H9 (cell line): ENCODE data around the gene TRERF1. TPM values are rescaled to one million over a fixed set of nuclear protein-coding genes. Genes with fewer than 3 reads are reported as not detected.

Experiments used
- DNase-seq: peaks from one replicate; pipeline ENCODE4 v3.0.0-alpha.2; 2017
- H2AFZ ChIP-seq: one replicate; pipeline ENCODE4 v1.6.1; 2013; ENCODE audit warnings: mild to moderate bottlenecking, low read length, control low read depth, moderate library complexity
- H2AK5ac ChIP-seq: 2 replicates; pipeline ENCODE4 v1.6.1; 2013; ENCODE audit warnings: low read length, control low read depth, mixed read lengths; ENCODE audit not compliant: insufficient read length
- H2BK120ac ChIP-seq: one replicate; pipeline ENCODE4 v1.6.1; 2013; ENCODE audit warnings: low read depth, mild to moderate bottlenecking, low read length, control low read depth, inconsistent platforms; ENCODE audit not compliant: poor library complexity, severe bottlenecking
- H2BK12ac ChIP-seq: 2 replicates; pipeline ENCODE4 v1.6.1; 2013; ENCODE audit warnings: low read length, control low read depth, mixed read lengths, low read depth; ENCODE audit not compliant: insufficient read length
- H2BK15ac ChIP-seq: 2 replicates; pipeline ENCODE4 v1.6.1; 2013; ENCODE audit warnings: low read depth, low read length, control low read depth
- H2BK20ac ChIP-seq: one replicate; pipeline ENCODE4 v1.6.1; 2013; ENCODE audit warnings: low read depth, mild to moderate bottlenecking, low read length, control low read depth, inconsistent platforms; ENCODE audit not compliant: poor library complexity, severe bottlenecking
- H2BK5ac ChIP-seq: 2 replicates; pipeline ENCODE4 v1.6.1; 2013; ENCODE audit warnings: low read length, control low read depth, mixed read lengths; ENCODE audit not compliant: insufficient read length
- H3K14ac ChIP-seq: 2 replicates; pipeline ENCODE4 v1.6.1; 2013; ENCODE audit warnings: low read length, control low read depth; ENCODE audit not compliant: insufficient read depth
- H3K18ac ChIP-seq: 2 replicates; pipeline ENCODE4 v1.6.1; 2013; ENCODE audit warnings: low read depth, mild to moderate bottlenecking, mixed read lengths, low read length, control low read depth; ENCODE audit not compliant: insufficient read length
- H3K23ac ChIP-seq: 2 replicates; pipeline ENCODE4 v1.6.1; 2013; ENCODE audit warnings: low read length, control low read depth, mixed read lengths, low read depth; ENCODE audit not compliant: insufficient read length
- H3K23me2 ChIP-seq: 2 replicates; pipeline ENCODE4 v1.6.1; 2013; ENCODE audit warnings: low read depth, mild to moderate bottlenecking, mixed read lengths, low read length, control low read depth; ENCODE audit not compliant: insufficient read length, poor library complexity, severe bottlenecking
- H3K27ac ChIP-seq: 2 replicates; pipeline ENCODE4 v1.5.1; 2013; ENCODE audit warnings: low read length, control low read depth, mixed read lengths, low read depth; ENCODE audit not compliant: insufficient read length
- H3K27me3 ChIP-seq: 2 replicates; pipeline ENCODE4 v1.6.1; 2013; ENCODE audit warnings: low read length, control low read depth, inconsistent platforms; ENCODE audit not compliant: insufficient read depth
- H3K4ac ChIP-seq: 2 replicates; pipeline ENCODE4 v1.6.1; 2013; ENCODE audit warnings: low read depth, mild to moderate bottlenecking, control low read depth, inconsistent platforms, low read length, moderate library complexity
- H3K4me1 ChIP-seq: 2 replicates; pipeline ENCODE4 v1.6.1; 2013; ENCODE audit warnings: low read length, control low read depth, inconsistent platforms; ENCODE audit not compliant: insufficient read depth
- H3K4me2 ChIP-seq: 2 replicates; pipeline ENCODE4 v1.6.1; 2013; ENCODE audit warnings: low read length, control low read depth, mixed read lengths; ENCODE audit not compliant: insufficient read length, insufficient read depth
- H3K56ac ChIP-seq: 2 replicates; pipeline ENCODE4 v1.6.1; 2013; ENCODE audit warnings: low read depth, mild to moderate bottlenecking, mixed read lengths, low read length, control low read depth; ENCODE audit not compliant: insufficient read length
- H3K79me1 ChIP-seq: 2 replicates; pipeline ENCODE4 v1.6.1; 2013; ENCODE audit warnings: low read depth, mild to moderate bottlenecking, moderate library complexity, low read length, control low read depth, inconsistent platforms; ENCODE audit not compliant: insufficient read depth, poor library complexity, severe bottlenecking
- H3K79me2 ChIP-seq: 2 replicates; pipeline ENCODE4 v1.6.1; 2013; ENCODE audit warnings: low read length, control low read depth, inconsistent platforms; ENCODE audit not compliant: insufficient read depth
- H3K9ac ChIP-seq: 2 replicates; pipeline ENCODE4 v1.6.1; 2013; ENCODE audit warnings: low read length, control low read depth, mixed read lengths; ENCODE audit not compliant: insufficient read length; ENCODE audit errors: extremely low read depth
- H3K9me3 ChIP-seq: one replicate; pipeline ENCODE4 v1.6.1; 2013; ENCODE audit warnings: low read depth, low read length, inconsistent platforms; ENCODE audit not compliant: control insufficient read depth
- H3T11ph ChIP-seq: one replicate; pipeline ENCODE4 v1.6.1; 2013; ENCODE audit warnings: mild to moderate bottlenecking, low read length, control low read depth, inconsistent platforms
- H4K20me1 ChIP-seq: one replicate; pipeline ENCODE4 v1.6.1; 2013; ENCODE audit not compliant: control insufficient read depth, insufficient read length, insufficient read depth
- H4K5ac ChIP-seq: 2 replicates; pipeline ENCODE4 v1.6.1; 2013; ENCODE audit warnings: low read depth, mild to moderate bottlenecking, mixed read lengths, low read length, control low read depth; ENCODE audit not compliant: insufficient read length
- H4K8ac ChIP-seq: replicated peaks from 2 replicates; pipeline ENCODE4 v1.6.1; 2013; ENCODE audit warnings: low read length, control low read depth, mixed read lengths, low read depth; ENCODE audit not compliant: insufficient read length
- H4K91ac ChIP-seq: 2 replicates; pipeline ENCODE4 v1.6.1; 2013; ENCODE audit warnings: low read depth, mild to moderate bottlenecking, moderate library complexity, mixed read lengths, low read length, control low read depth; ENCODE audit not compliant: insufficient read length
- H3K27ac Mint-ChIP-seq, 3 experiments: 2 replicates in 2 of 3; 3 replicates in 1 of 3; pipeline ENCODE4 v1.8.0; 2020 to 2021; ENCODE audit warnings: mixed read lengths in 3 of 3, mild to moderate bottlenecking in 1 of 3, moderate library complexity in 1 of 3
- H3K27me3 Mint-ChIP-seq: 2 replicates; pipeline ENCODE4 v1.8.0; 2021; ENCODE audit warnings: low read depth, mild to moderate bottlenecking, moderate library complexity, mixed read lengths
- H3K36me3 Mint-ChIP-seq, 3 experiments: 2 replicates in 2 of 3; 3 replicates in 1 of 3; pipeline ENCODE4 v1.8.0; 2020 to 2021; ENCODE audit warnings: low read depth in 3 of 3, mixed read lengths in 3 of 3; ENCODE audit not compliant: insufficient read depth in 1 of 3
- H3K4me1 Mint-ChIP-seq, 2 experiments: 2 replicates each; pipeline ENCODE4 v1.8.0; 2020; ENCODE audit warnings: mixed read lengths in 2 of 2
- H3K4me3 Mint-ChIP-seq, 2 experiments: 2 replicates in 1 of 2; 3 replicates in 1 of 2; pipeline ENCODE4 v1.8.0; 2020 to 2021; ENCODE audit warnings: mild to moderate bottlenecking in 2 of 2, mixed read lengths in 2 of 2, moderate library complexity in 1 of 2
- H3K9me3 Mint-ChIP-seq, 2 experiments: 2 replicates in 1 of 2; 3 replicates in 1 of 2; pipeline ENCODE4 v1.8.0; 2020; ENCODE audit warnings: mild to moderate bottlenecking in 2 of 2, mixed read lengths in 2 of 2, moderate library complexity in 1 of 2
- CTCF ChIP-seq: fragments of 200-600 bp; sonication (generic); conservative IDR thresholded peaks from 3 replicates; pipeline ENCODE4 v1.8.0; 2021; ENCODE audit warnings: antibody characterized with exemption, mild to moderate bottlenecking
- WGBS: extraction: QIAGEN DNeasy Blood & Tissue Kit; methylation state at CpG from one replicate; pipeline ENCODE4 v1.1.7; 2013; ENCODE audit warnings: missing lambda C conversion rate, low lambda C conversion rate, mixed read lengths; ENCODE audit not compliant: insufficient read length; ENCODE audit errors: extremely low coverage; 5-methylcytosine and 5-hydroxymethylcytosine counted together
- total RNA-seq: library from RNA; stranded (reverse); gene quantifications from 2 replicates; pipeline ENCODE4 v1.2.1, GENCODE V29; 2021

TRERF1 gene
- total RNA-seq, 1 experiment from 2014 or later, result 19.7 TPM

GRCh38 chr6:42369568-42369967 lies 82.2 kb downstream of the TRERF1 start:
- no peak overlapping the region for H2BK20ac ChIP-seq
- no peak for TF ChIP-seq CTCF
- H3K4me1 Mint-ChIP-seq, result peaks cover 19 to 25% of the 10 kb centered on the region in 2 experiments
- H2AK5ac ChIP-seq, result no peak overlapping the region
- H3K79me1 ChIP-seq, result peaks cover 11% of the 10 kb centered on the region
- H3K4me3 Mint-ChIP-seq, result no peak overlapping the region; a peak in 1 of 5 replicates
- H3K27ac Mint-ChIP-seq, result peak overlapping the region in 2 of 3 experiments; percentile 17 to 35; a peak in 5 of 7 replicates
- H3K4ac ChIP-seq, result no peak overlapping the region
- H2BK15ac ChIP-seq, result no peak overlapping the region
- H3K23ac ChIP-seq, result no peak overlapping the region
- no peaks in the 10 kb centered on the region for H3K4me1 ChIP-seq
- H4K5ac ChIP-seq, result no peak overlapping the region
- H4K8ac ChIP-seq, result no peak overlapping the region
- no peak overlapping the region for H2BK5ac ChIP-seq
- no peak overlapping the region for H4K91ac ChIP-seq
- no peak overlapping the region for H2AFZ ChIP-seq
- no peak overlapping the region for H3T11ph ChIP-seq
- peaks cover 2% of the 10 kb centered on the region; the same call in 1 of the 2 replicates for H3K79me2 ChIP-seq
- no peaks in the 10 kb centered on the region for H3K27me3 ChIP-seq
- no peak overlapping the region for H2BK120ac ChIP-seq
- peaks cover under 1 to 8% (median 3%) of the 10 kb centered on the region in 3 experiments; a peak in 3 of 7 replicates for H3K36me3 Mint-ChIP-seq
- H3K27me3 Mint-ChIP-seq, result no peaks in the 10 kb centered on the region
- no peaks in the 10 kb centered on the region for H4K20me1 ChIP-seq
- no peak overlapping the region for H3K27ac ChIP-seq
- no peak overlapping the region for H3K4me2 ChIP-seq
- no peak overlapping the region for H3K18ac ChIP-seq
- no peak overlapping the region for H3K56ac ChIP-seq
- no peaks in the 10 kb centered on the region; a peak in 1 of 5 replicates for H3K9me3 Mint-ChIP-seq
- H3K9me3 ChIP-seq, result no peaks in the 10 kb centered on the region
- H3K23me2 ChIP-seq, result no peaks in the 10 kb centered on the region
- H3K9ac ChIP-seq, result no peak overlapping the region
- H2BK12ac ChIP-seq, result no peak overlapping the region
- no peak overlapping the region for H3K14ac ChIP-seq
- WGBS, result no CpG with 5 or more reads among the region's 2 CpGs
- DNase-seq, result no peak
